Lower leg skin (tissue), 3 donors: ENCODE measurements around the gene ARHGAP19.

Experiments
- POLR2A ChIP-seq, 2 donors: fragments of 450-650 bp; IDR thresholded peaks; one replicate each; pipeline ENCODE4 v1.6.1; 2016 to 2017; ENCODE audit warnings: antibody characterized with exemption in 2 of 2, mild to moderate bottlenecking in 1 of 2, moderate library complexity in 1 of 2
- TF ChIP-seq, protein P1 (sequence below), 3 donors: fragments of 450-650 bp; IDR thresholded peaks; one replicate each; pipeline ENCODE4 v1.5.1; 2016; ENCODE audit warnings: antibody characterized with exemption in 3 of 3, mild to moderate bottlenecking in 3 of 3, moderate library complexity in 2 of 3

DNA sequence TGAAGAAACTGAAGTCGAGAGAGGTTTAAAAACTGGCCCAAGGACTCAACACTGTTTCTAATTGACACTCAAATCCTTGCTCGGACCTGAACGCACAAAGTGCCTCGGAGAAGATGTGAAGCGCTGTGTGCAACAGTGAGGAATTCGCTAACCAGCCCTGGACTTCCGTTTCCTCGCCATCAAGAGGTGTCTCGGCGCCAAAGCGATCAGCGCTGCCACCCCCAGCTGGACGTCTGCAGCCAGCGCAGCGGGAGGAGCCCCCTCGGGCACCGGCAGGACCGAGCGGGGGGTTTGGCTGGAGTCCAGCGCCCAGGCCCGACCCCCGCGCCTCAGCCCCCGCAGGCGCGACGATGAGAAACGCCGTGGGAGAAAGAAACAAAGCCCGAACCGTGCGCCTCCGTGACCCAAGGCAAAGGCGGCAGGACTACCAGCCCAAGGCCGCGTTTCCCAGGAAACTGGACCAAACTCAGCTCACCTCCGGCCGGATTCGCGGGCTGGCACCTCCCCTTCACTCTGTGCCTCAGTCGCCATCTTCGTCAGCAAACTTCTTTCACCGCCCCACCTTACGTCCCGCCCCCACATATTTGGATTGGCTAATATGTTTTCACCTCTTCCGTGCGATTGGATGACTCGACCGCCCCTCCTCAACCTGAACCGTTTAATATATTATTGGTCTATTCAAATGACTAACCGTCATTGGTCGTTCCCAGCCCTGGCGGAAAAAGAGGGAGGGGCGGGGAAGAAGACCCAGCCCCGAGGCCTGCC lies at the start of gene ARHGAP19:
- TF ChIP-seq POLR2A (IDR thresholded peaks at IDR 0.05), result no peak
- TF ChIP-seq, protein P1, sequence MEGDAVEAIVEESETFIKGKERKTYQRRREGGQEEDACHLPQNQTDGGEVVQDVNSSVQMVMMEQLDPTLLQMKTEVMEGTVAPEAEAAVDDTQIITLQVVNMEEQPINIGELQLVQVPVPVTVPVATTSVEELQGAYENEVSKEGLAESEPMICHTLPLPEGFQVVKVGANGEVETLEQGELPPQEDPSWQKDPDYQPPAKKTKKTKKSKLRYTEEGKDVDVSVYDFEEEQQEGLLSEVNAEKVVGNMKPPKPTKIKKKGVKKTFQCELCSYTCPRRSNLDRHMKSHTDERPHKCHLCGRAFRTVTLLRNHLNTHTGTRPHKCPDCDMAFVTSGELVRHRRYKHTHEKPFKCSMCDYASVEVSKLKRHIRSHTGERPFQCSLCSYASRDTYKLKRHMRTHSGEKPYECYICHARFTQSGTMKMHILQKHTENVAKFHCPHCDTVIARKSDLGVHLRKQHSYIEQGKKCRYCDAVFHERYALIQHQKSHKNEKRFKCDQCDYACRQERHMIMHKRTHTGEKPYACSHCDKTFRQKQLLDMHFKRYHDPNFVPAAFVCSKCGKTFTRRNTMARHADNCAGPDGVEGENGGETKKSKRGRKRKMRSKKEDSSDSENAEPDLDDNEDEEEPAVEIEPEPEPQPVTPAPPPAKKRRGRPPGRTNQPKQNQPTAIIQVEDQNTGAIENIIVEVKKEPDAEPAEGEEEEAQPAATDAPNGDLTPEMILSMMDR (IDR thresholded peaks at IDR 0.05), result no peak
